ENCODE results near the gene ENC1. TPM values are rescaled to one million over a fixed set of nuclear protein-coding genes. Genes with fewer than 3 reads are reported as not detected.
A peak's percentile ranks its signal among the peaks of the same experiment; 100 is the strongest.

ENC1 gene
- total RNA-seq, 1 donor = 72.1 TPM

GRCh38 chr5:74631081-74631953 lies 9.2 kb downstream of the ENC1 start:
- no peak for TF ChIP-seq CTCF (IDR thresholded peaks at IDR 0.05; ENCODE audit: insufficient read depth, low read depth, low read length)
- H3K4me3 ChIP-seq (ENCODE audit: low read depth, low read length) = no peak overlapping the region
- DNase-seq (ENCODE audit: low read depth) = peak; percentile 40

- no peak overlapping the region for H3K4me3 ChIP-seq (ENCODE audit: low read depth, low read length)
- TF ChIP-seq CTCF (IDR thresholded peaks at IDR 0.05; ENCODE audit: insufficient read depth, low read depth, low read length) = no peak
- DNase-seq (ENCODE audit: low read depth) = peak; percentile 35
Observed at GRCh38 chr5:74630453-74631066, 10.0 kb downstream of the ENC1 start.

GRCh38 chr5:74629326-74629725 lies 11.2 kb downstream of the ENC1 start:
- H3K4me3 ChIP-seq (ENCODE audit: low read depth, low read length) = no peak overlapping the region
- no peak for DNase-seq (ENCODE audit: low read depth)
- TF ChIP-seq CTCF (IDR thresholded peaks at IDR 0.05; ENCODE audit: insufficient read depth, low read depth, low read length) = no peak

GRCh38 chr5:74628359-74628758 lies 12.2 kb downstream of the ENC1 start:
- H3K4me3 ChIP-seq (ENCODE audit: low read depth, low read length) = no peak overlapping the region
- no peak for DNase-seq (ENCODE audit: low read depth)
- no peak for TF ChIP-seq CTCF (IDR thresholded peaks at IDR 0.05; ENCODE audit: insufficient read depth, low read depth, low read length)

GRCh38 chr5:74627646-74628279 lies 12.8 kb downstream of the ENC1 start:
- no peak for DNase-seq (ENCODE audit: low read depth)

More at GRCh38 chr5:74627646-74628279, 12.8 kb downstream of the ENC1 start:
- no peak for TF ChIP-seq CTCF (IDR thresholded peaks at IDR 0.05; ENCODE audit: insufficient read depth, low read depth, low read length)
- no peak overlapping the region for H3K4me3 ChIP-seq (ENCODE audit: low read depth, low read length)

All from fibroblast of villous mesenchyme (primary cell).